GM11168 (cell line): Measurements from ENCODE around the gene MCFD2.

Experiments used
- in situ Hi-C: fragments of 300-500 bp; cut with MboI; formaldehyde crosslinking; loops from one replicate; pipeline ENCODE4 v1.12.0; 2022; ENCODE audit warnings: low sequenced_read_pairs; ENCODE audit not compliant: unreplicated experiment

The MCFD2 gene

DNA sequence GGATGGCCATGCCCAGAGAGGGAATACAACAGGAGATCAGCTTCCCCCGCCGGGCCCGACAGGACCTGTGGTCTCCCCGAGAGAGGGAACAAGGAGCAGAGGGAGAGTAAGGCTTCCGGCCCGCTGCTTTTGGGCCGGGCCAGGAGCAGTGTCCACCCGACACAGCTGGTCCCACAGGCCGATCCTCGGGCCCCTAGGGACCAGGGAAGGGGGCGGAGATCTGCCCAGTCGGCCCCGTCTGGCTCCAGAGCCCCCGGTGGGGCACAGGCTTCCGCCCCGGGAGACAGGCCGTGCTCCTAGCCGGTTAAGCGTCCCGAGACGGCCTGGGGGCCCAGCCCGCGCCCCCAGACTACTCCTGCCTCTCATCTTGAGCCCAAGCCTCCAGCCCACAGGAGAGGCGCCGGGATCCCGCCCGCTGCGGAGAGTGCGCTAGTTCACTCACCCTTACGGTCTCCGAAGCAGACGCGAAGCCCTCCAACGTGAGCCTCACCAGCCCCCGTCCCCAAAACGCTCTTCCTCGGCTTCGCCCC is at the start of gene MCFD2:
Gene MCFD2 (minus strand): TSS at position 526 of the 530 bp plus-strand sequence. CDS start 6,635 bp downstream, outside the sequence.
- in situ Hi-C loops = no loop called here

- in situ Hi-C loops = no loop called here
Measured at GRCh38 chr2:46964835-46965560, 49.4 kb upstream of the MCFD2 start.

DNA sequence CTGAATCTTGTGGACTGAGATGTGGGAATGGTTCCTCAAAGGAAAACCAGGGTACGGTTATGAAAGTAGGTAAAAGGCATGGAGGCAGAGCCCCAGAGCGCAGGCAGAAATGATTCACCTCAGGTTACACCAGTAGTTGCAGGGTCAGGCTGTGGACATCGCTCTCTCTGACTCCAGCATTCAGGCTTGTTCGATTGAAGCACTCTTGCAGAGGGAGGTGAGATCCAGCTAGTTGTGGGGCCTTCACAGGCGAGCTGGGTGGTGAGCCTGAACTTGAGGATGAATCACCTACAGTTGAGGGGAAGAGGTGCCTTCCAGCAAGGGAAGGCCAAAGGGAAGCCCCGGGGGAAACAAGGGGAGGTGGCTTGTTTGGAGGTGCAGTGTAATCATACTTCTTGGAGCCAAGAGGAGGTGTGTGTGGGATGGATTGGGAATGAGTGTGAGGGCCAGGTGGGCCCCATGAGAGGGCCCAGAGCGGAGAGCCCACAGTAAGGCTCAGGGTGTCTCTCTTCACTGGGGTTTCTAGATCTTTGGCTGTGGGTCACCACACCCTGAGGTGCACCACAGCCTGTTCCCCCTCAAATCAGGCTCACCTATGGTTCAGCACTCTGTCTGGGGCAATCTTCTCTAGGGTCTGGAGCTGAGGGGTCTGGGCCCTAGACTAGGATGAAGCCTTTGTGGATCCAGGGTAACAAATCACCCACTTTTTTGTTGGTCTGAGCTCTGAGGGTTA is 48.5 kb upstream of the MCFD2 start:
- in situ Hi-C loops = no loop called here

GRCh38 chr2:46963210-46963609 is 47.6 kb upstream of the MCFD2 start:
- in situ Hi-C loops = no loop called here

DNA sequence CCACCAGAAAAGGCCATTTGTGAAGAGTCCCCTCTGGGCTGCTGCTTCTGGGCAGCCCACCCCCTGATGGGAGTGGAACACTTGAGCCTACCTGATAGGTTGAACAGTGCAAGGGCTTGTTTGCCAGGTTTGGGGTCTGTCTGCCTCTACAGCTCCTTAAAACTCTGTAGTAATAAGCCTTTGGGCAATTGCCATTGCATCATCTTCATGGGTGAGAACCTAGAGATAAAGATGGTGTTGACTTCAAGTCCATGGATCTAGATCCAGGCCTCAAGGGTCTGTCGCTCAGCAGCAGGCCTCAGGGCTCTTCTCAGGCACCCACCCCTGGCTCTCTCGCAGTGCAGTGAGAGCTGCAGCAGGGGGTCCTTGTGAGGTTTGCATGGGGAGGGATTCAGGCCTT is 47.1 kb upstream of the MCFD2 start:
- in situ Hi-C loops = no loop called here

DNA sequence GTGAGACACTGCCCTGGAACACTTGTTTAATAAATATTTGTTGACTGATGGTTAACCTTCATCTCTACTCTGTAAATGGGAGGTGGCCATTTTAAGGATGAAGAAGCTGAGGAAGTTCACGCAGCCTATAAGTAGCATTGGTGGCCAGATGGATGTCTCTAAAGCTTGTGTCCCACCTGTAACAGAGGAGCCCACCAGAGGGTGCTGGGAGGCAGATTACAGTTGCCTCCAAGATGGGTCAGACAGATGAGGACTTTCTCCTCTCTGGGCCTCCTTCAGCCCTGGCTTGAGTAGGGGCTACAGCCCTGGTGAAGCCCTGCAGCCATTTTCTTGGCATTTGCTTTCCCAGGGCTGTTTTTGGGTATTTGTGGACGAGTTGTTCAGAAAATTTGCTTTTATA is 45.0 kb upstream of the MCFD2 start:
- in situ Hi-C loops = no loop called here

- in situ Hi-C loops = no loop called here
Measured at GRCh38 chr2:46958431-46959017, 42.9 kb upstream of the MCFD2 start.

DNA sequence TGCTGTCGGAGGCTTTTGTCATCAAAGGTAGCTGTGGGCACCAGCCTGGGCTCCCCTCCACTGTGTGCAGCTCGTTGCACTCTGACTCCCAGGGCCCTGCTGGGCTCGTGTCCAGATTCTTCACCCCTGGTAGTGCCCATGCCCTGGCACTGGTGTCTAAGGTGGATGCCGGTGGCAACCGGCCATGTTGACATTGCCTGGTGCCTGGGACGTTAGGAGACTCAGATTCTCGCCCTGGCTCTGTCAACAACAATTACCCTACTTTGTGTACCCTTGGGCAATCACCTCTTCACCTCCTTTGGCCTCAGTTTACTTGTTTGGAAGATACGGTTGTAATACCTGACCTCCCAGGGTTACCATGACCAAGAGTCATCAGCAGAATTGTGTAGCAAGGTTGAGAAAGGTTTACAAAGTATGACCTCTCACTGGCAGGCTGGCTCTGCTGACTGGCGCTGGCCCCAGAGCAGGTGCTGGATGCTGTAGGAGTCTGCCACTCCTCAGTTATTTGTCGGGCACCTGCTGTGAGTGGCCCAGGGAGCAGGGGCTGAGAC is 41.5 kb upstream of the MCFD2 start:
- in situ Hi-C loops = no loop called here

GRCh38 chr2:46955764-46956163 is 40.2 kb upstream of the MCFD2 start:
- in situ Hi-C loops = no loop called here

DNA sequence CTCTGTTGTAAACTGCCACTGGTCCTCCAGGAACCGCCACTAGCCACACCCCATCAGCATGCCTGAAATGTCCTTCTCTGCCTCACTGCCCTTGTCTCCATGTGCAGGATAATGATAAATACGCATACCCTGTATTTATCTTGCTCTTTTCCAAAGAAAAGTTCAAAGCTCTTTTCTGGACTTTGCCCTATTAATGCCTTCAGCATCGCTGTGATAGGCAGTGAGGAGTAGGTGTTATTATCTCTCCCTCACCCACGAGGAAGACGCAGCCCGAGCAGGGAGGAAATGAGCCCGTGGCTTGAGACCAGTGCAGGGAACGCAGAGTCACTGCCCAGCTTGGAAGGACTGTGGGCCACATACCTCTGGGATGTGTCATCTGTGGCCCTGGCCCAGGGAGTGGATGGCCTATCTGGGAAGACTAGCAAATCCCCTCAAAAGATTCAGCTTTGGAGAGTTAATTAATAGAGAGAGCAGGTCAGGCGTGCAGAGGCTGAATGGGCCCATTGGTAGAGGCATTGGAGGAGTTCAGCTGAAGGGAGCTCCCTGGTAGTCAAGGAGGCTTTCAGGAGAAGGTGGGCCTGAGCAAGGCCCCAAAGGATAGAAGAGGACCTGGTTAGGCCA is 39.5 kb upstream of the MCFD2 start:
- in situ Hi-C loops = no loop called here

DNA sequence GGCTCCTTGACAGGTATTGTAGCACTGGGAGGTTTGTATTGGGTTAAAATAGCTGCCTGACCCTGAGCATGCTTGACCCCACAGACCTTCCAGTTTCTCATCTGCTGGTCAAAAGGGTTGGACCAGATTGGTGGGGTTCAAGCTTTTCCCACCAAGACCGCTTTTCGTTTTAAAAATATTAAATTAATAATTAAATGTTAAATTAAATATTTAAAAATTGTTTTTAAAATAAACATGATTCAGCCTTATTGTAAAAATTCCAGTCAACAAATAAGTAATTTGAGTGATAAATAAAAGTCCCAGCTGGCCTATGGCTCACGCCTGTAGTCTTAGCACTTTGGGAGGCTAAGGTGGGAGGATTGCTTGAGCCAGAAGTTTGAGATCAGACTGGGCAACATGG is 36.6 kb upstream of the MCFD2 start:
- in situ Hi-C loops = no loop called here

DNA sequence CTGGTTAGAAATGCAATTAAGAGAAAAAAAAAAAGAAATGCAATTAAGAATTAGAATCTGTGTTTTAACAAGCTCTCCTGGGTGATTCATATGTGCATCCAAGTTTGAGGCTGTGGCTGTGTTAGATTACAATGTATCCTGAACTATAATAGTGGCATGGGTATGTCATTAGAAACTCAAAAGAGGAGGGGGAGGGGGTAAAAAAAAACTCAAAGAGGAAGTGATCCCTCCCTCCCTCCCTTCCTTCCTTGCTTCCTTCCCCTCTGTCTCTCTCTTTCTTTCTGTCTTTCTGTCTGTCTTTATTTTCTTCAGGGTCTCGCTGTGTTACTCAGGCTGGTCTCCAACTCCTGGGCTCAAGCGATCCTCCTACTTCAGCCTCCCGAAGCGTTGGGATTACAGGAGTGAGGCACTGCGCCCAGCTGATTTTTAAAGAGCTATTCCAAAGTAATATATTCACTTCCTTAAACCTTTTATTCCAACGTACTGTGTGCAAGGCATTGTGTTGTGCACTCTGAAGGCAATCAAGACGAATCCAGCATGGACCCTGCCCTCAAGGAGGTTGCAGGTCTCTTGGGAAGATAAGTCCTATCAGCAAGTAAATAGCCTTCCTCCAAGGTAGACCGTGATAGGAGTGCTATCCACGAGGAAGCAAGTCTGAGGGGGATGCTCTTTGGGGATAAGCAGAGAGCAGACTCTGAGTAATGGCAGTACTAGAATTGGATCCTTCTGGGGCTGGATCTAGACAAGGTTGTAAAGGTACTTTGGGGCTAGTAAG is 35.9 kb upstream of the MCFD2 start:
- in situ Hi-C loops = no loop called here

- in situ Hi-C loops = no loop called here
Measured at GRCh38 chr2:46950314-46950713, 34.7 kb upstream of the MCFD2 start.

DNA sequence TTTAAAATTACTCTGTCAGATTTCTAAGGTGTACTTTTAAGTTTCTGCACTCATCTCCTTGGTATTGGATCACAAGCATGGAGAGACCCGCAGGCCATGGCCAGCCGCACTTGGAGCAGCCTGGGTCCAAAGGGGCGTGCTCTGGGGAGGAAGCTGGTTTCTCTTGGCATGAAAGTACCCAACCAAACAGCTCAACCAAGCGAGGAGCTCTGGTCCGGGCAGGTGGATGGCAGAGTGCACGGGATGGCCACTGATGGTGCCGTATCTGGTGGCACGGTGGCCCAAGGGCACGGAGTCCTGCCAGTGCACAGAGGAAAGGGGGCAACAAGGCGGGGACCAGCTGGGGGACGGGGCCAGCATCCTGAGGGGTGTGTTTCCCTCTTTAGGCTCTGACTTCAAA is 32.2 kb upstream of the MCFD2 start:
- in situ Hi-C loops = no loop called here

DNA sequence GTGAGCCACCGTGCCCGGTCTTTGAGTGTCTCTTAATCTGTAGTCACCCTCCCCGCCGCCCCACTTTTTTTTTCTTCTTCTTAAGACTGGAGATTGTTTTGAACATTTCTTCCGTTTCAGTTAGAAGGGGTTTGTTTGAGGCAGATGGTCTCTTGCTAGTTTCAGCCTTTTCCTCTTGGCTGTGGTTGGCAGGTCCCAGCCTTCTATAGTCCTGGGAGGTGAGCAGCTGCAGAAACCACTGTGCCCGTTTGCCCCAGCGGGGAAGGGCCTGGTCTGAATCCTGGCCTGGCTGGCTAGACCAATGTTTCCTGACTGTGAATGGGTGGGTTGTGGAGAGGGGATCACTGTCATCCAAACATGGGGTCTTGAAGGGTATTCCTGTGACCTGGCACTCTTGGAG is 30.1 kb upstream of the MCFD2 start:
- in situ Hi-C loops = no loop called here

- in situ Hi-C loops = no loop called here
Measured at GRCh38 chr2:46943881-46944798, 28.5 kb upstream of the MCFD2 start.

GRCh38 chr2:46942891-46943626 is 27.5 kb upstream of the MCFD2 start:
- in situ Hi-C loops = no loop called here

- in situ Hi-C loops = no loop called here
Measured at GRCh38 chr2:46942143-46942526, 26.5 kb upstream of the MCFD2 start.
